Neuronal stem cell (in vitro differentiated cells): ENCODE results near the gene EDNRB. TPM values are rescaled to one million over a fixed set of nuclear protein-coding genes. Genes with fewer than 3 reads are reported as not detected.

ENCODE experiments used
- DNase-seq: peaks from one replicate; pipeline ENCODE4 v3.0.0-alpha.2; 2013; ENCODE audit warnings: low spot score
- H2AFZ ChIP-seq: one replicate; pipeline ENCODE4 v1.6.1; 2013; ENCODE audit warnings: mild to moderate bottlenecking, low read length, inconsistent platforms
- H2AK5ac ChIP-seq: 2 replicates; pipeline ENCODE4 v1.6.1; 2013; ENCODE audit warnings: low read depth, mild to moderate bottlenecking, inconsistent platforms, low read length, moderate library complexity, mixed read lengths
- H2BK120ac ChIP-seq: 2 replicates; pipeline ENCODE4 v1.6.1; 2013; ENCODE audit warnings: low read depth, mild to moderate bottlenecking, inconsistent platforms, low read length, moderate library complexity, mixed read lengths
- H2BK12ac ChIP-seq: one replicate; pipeline ENCODE4 v1.6.1; 2013; ENCODE audit warnings: low read length, inconsistent platforms
- H2BK15ac ChIP-seq: 2 replicates; pipeline ENCODE4 v1.6.1; 2013; ENCODE audit warnings: mild to moderate bottlenecking, low read length, inconsistent platforms, mixed read lengths
- H2BK5ac ChIP-seq: one replicate; pipeline ENCODE4 v1.6.1; 2013; ENCODE audit warnings: inconsistent platforms, mild to moderate bottlenecking, low read length, moderate library complexity
- H3K14ac ChIP-seq: one replicate; pipeline ENCODE4 v1.6.1; 2013; ENCODE audit warnings: low read length, inconsistent platforms
- H3K18ac ChIP-seq: 2 replicates; pipeline ENCODE4 v1.6.1; 2013; ENCODE audit warnings: low read length, inconsistent platforms
- H3K23ac ChIP-seq: 2 replicates; pipeline ENCODE4 v1.6.1; 2013; ENCODE audit warnings: low read depth, mild to moderate bottlenecking, mixed read lengths, low read length, inconsistent platforms; ENCODE audit not compliant: poor library complexity
- H3K27ac ChIP-seq: replicated peaks from 3 replicates; pipeline ENCODE4 v1.5.1; 2013; ENCODE audit warnings: low read length, inconsistent platforms
- H3K27me3 ChIP-seq, 3 experiments: 2 replicates each; pipeline ENCODE4 v1.6.1; 2013; ENCODE audit warnings: low read length in 3 of 3, mild to moderate bottlenecking in 2 of 3, inconsistent platforms in 1 of 3, low read depth in 1 of 3, mixed read lengths in 1 of 3, moderate library complexity in 1 of 3; ENCODE audit not compliant: control insufficient read depth in 3 of 3, insufficient read depth in 3 of 3
- H3K36me3 ChIP-seq, 2 donors: replicated peaks in 1 of 2; 2 replicates each; pipeline ENCODE4 v1.6.1; 2013; ENCODE audit warnings: low read length in 2 of 2; ENCODE audit not compliant: control insufficient read depth in 2 of 2, insufficient read depth in 2 of 2
- H3K4ac ChIP-seq: 2 replicates; pipeline ENCODE4 v1.6.1; 2013; ENCODE audit warnings: inconsistent platforms, mild to moderate bottlenecking, low read length, moderate library complexity
- H3K4me1 ChIP-seq, 2 donors: 1 replicate in 1 of 2; 2 replicates in 1 of 2; pipeline ENCODE4 v1.6.1; 2013; ENCODE audit warnings: low read length in 2 of 2, low read depth in 1 of 2; ENCODE audit not compliant: control insufficient read depth in 2 of 2, insufficient read depth in 1 of 2
- H3K4me2 ChIP-seq: one replicate; pipeline ENCODE4 v1.6.1; 2013; ENCODE audit warnings: mild to moderate bottlenecking, low read length, inconsistent platforms; ENCODE audit not compliant: insufficient read depth, poor library complexity, severe bottlenecking
- H3K4me3 ChIP-seq, 2 donors: 2 replicates each; pipeline ENCODE4 v1.5.1; 2013; ENCODE audit warnings: low read length in 2 of 2, mild to moderate bottlenecking in 2 of 2, inconsistent platforms in 1 of 2, moderate library complexity in 1 of 2
- H3K79me1 ChIP-seq: one replicate; pipeline ENCODE4 v1.6.1; 2013; ENCODE audit warnings: low read depth, mild to moderate bottlenecking, inconsistent platforms, low read length, moderate library complexity
- H3K9ac ChIP-seq: one replicate; pipeline ENCODE4 v1.6.1; 2013; ENCODE audit warnings: mild to moderate bottlenecking, low read depth, low read length, inconsistent platforms; ENCODE audit not compliant: poor library complexity
- H3K9me3 ChIP-seq, 2 donors: replicated peaks in 1 of 2; 2 replicates each; pipeline versions ENCODE3 to v1.6.1; 2013; ENCODE audit warnings: low read length in 2 of 2, mild to moderate bottlenecking in 2 of 2, inconsistent platforms in 1 of 2, low read depth in 1 of 2, mixed read lengths in 1 of 2, moderate library complexity in 1 of 2; ENCODE audit not compliant: control insufficient read depth in 2 of 2, insufficient read depth in 1 of 2
- H4K8ac ChIP-seq: one replicate; pipeline ENCODE4 v1.6.1; 2013; ENCODE audit warnings: low read depth, mild to moderate bottlenecking, inconsistent platforms, low read length, moderate library complexity
- H4K91ac ChIP-seq: one replicate; pipeline ENCODE4 v1.6.1; 2013; ENCODE audit warnings: low read length, low read depth, mild to moderate bottlenecking, inconsistent platforms; ENCODE audit not compliant: poor library complexity
- WGBS, 2 donors: extraction: QIAGEN DNeasy Blood & Tissue Kit; methylation state at CpG; one replicate each; pipeline ENCODE4 v1.1.7; 2013; ENCODE audit warnings: missing lambda C conversion rate in 2 of 2, mixed read lengths in 1 of 2; ENCODE audit not compliant: insufficient read length in 2 of 2, insufficient replicate concordance in 1 of 2; ENCODE audit errors: extremely low coverage in 2 of 2; 5-methylcytosine and 5-hydroxymethylcytosine counted together
- polyA plus RNA-seq, 2 experiments: library from polyadenylated mRNA; stranded (reverse); fragments of 200-250 nt; gene quantifications; one replicate each; pipeline ENCODE4 v1.2.3, GENCODE V29; 2013

EDNRB gene
- 2.1 TPM for polyA plus RNA-seq (2013, experiment 1 of 2)
- 2.3 TPM for polyA plus RNA-seq (2013, experiment 2 of 2)

GRCh38 chr13:77918391-77919245, at the start of gene EDNRB:
Gene EDNRB, minus strand, starts transcription at chr13:77918831. Its CDS starts 258 bp downstream, at chr13:77918573.
- peak within 1 kb of the TSS; percentile 68 for H3K9ac ChIP-seq
- H3K4me3 ChIP-seq: peak within 1 kb of the TSS; percentile 48 to 85
- H2AFZ ChIP-seq: peak within 1 kb of the TSS; percentile 85
- H4K91ac ChIP-seq: no peak within 1 kb of the TSS
- no peaks in the 10 kb centered on the region for H3K79me1 ChIP-seq
- no peak within 1 kb of the TSS for H3K4ac ChIP-seq
- WGBS, 2 donors: no CpG with 5 or more reads among the region's 60 CpGs
- H2BK5ac ChIP-seq: no peak within 1 kb of the TSS
- H2AK5ac ChIP-seq: no peak within 1 kb of the TSS
- H2BK120ac ChIP-seq: no peak within 1 kb of the TSS
- peak within 1 kb of the TSS; percentile 57 for H3K23ac ChIP-seq
- peak; percentile 26 for DNase-seq
- H2BK15ac ChIP-seq: peak within 1 kb of the TSS; percentile 13
- H3K27me3 ChIP-seq: peaks cover 0 to 8% (median 2%) of the 10 kb centered on the region in 3 experiments
- H3K4me2 ChIP-seq: peak within 1 kb of the TSS; percentile 92
- peaks cover 2 to 4% of the 10 kb centered on the region in 2 donors for H3K4me1 ChIP-seq
- peaks cover 0 to 4% of the 10 kb centered on the region in 2 donors for H3K9me3 ChIP-seq
- H3K18ac ChIP-seq: peak within 1 kb of the TSS; percentile 12
- H4K8ac ChIP-seq: peak within 1 kb of the TSS; percentile 67
- no peak within 1 kb of the TSS for H2BK12ac ChIP-seq
- H3K27ac ChIP-seq: no peak within 1 kb of the TSS
- H3K14ac ChIP-seq: no peak within 1 kb of the TSS
- H3K36me3 ChIP-seq: no peaks in the 10 kb centered on the region

- no peak overlapping the region for H2AK5ac ChIP-seq
- H4K8ac ChIP-seq: no peak overlapping the region
- H3K4me2 ChIP-seq: no peak overlapping the region
- H3K36me3 ChIP-seq: no peaks in the 10 kb centered on the region
- no peak overlapping the region for H2BK5ac ChIP-seq
- no peak overlapping the region for H2AFZ ChIP-seq
- peaks cover 0 to 3% of the 10 kb centered on the region in 2 donors for H3K9me3 ChIP-seq
- no peak overlapping the region for H3K9ac ChIP-seq
- H4K91ac ChIP-seq: no peak overlapping the region
- no peaks in the 10 kb centered on the region for H3K27me3 ChIP-seq
- no CpG with 5 or more reads among the region's 2 CpGs for WGBS, 2 donors
- no peak overlapping the region for H3K27ac ChIP-seq
- no peak overlapping the region for H3K14ac ChIP-seq
- no peaks in the 10 kb centered on the region for H3K79me1 ChIP-seq
- no peak overlapping the region for H3K4me3 ChIP-seq
- no peak overlapping the region for H3K18ac ChIP-seq
- no peak overlapping the region for H3K4ac ChIP-seq
- no peak overlapping the region for H2BK15ac ChIP-seq
- H2BK120ac ChIP-seq: no peak overlapping the region
- DNase-seq: no peak
- H3K23ac ChIP-seq: no peak overlapping the region
- no peak overlapping the region for H2BK12ac ChIP-seq
- H3K4me1 ChIP-seq: no peaks in the 10 kb centered on the region
Observed at GRCh38 chr13:77966671-77967070, 48.0 kb upstream of the EDNRB start.

- H3K4me3 ChIP-seq: no peak overlapping the region
- H4K8ac ChIP-seq: no peak overlapping the region
- peaks cover 0 to 7% of the 10 kb centered on the region in 2 donors for H3K9me3 ChIP-seq
- H3K4me2 ChIP-seq: no peak overlapping the region
- H3K79me1 ChIP-seq: no peaks in the 10 kb centered on the region
- peak overlapping the region; percentile 55 for H2AFZ ChIP-seq
- H3K18ac ChIP-seq: no peak overlapping the region
- H2BK5ac ChIP-seq: no peak overlapping the region
- no peak overlapping the region for H3K9ac ChIP-seq
- no peak overlapping the region for H2BK120ac ChIP-seq
- DNase-seq: no peak
- no peaks in the 10 kb centered on the region for H3K27me3 ChIP-seq
- WGBS, 2 donors: no CpG with 5 or more reads among the region's 1 CpG
- peaks cover 3 to 6% of the 10 kb centered on the region in 2 donors for H3K4me1 ChIP-seq
- no peak overlapping the region for H3K4ac ChIP-seq
- H3K23ac ChIP-seq: no peak overlapping the region
- no peak overlapping the region for H2AK5ac ChIP-seq
- H2BK12ac ChIP-seq: peak overlapping the region; percentile 58
- H2BK15ac ChIP-seq: no peak overlapping the region
- H3K27ac ChIP-seq: no peak overlapping the region
- H4K91ac ChIP-seq: no peak overlapping the region
- H3K14ac ChIP-seq: no peak overlapping the region
- H3K36me3 ChIP-seq: no peaks in the 10 kb centered on the region
Observed at GRCh38 chr13:77952737-77953136, 34.1 kb upstream of the EDNRB start.

GRCh38 chr13:77952276-77952675, 33.6 kb upstream of the EDNRB start:
- Histone ChIP-seq H3K18ac (no peak overlapping the region), H2AFZ (peak overlapping the region; percentile 55), H3K23ac (no peak overlapping the region), H3K4me2 (no peak overlapping the region), H3K79me1 (no peaks in the 10 kb centered on the region), H3K9me3 (peaks cover 0 to 7% of the 10 kb centered on the region in 2 donors), H3K36me3 (no peaks in the 10 kb centered on the region), H2BK120ac (no peak overlapping the region), H4K91ac (no peak overlapping the region), H2AK5ac (no peak overlapping the region), H3K14ac (no peak overlapping the region), H3K27ac (no peak overlapping the region), H2BK5ac (no peak overlapping the region), H3K4me3 (no peak overlapping the region), H2BK15ac (no peak overlapping the region), H3K4ac (no peak overlapping the region), H3K4me1 (peaks cover 3 to 6% of the 10 kb centered on the region in 2 donors), H3K9ac (no peak overlapping the region), H4K8ac (no peak overlapping the region), H3K27me3 (no peaks in the 10 kb centered on the region), H2BK12ac (no peak overlapping the region)
- no peak for DNase-seq
